Astrocyte of the cerebellum (primary cell): Measurements from ENCODE around the gene AS3MT.

Experiments used
- DNase-seq: peaks from one replicate; pipeline ENCODE4 v3.0.0-alpha.2; 2011; ENCODE audit warnings: low read depth
- H3K4me3 ChIP-seq: 2 replicates; pipeline ENCODE4 v1.5.1; 2011; ENCODE audit warnings: mild to moderate bottlenecking, low read depth, low read length, moderate library complexity
- CTCF ChIP-seq: IDR thresholded peaks from 2 replicates; pipeline ENCODE4 v1.5.1; 2012; ENCODE audit warnings: low read length, low read depth, moderate library complexity, mild to moderate bottlenecking; ENCODE audit errors: missing control alignments
- in situ Hi-C: cut with HindIII; loops from 2 replicates; pipeline ENCODE4 v1.10.0; 2017; ENCODE audit warnings: low sequenced_read_pairs

AS3MT gene

GRCh38 chr10:102906507-102906906 lies 37.2 kb downstream of the AS3MT start:
- DNase-seq: no peak
- TF ChIP-seq CTCF: no peak
- in situ Hi-C loops: loop anchor here (25.0 kb wide), 1 partner anchor 156 kb away; no protein-coding TSS in a partner anchor
- no peak overlapping the region for H3K4me3 ChIP-seq

- no peak overlapping the region for H3K4me3 ChIP-seq
- in situ Hi-C loops: loop anchor here (5.0 to 25.0 kb wide), 2 partner anchors 148 to 328 kb away; no protein-coding TSS in a partner anchor
- TF ChIP-seq CTCF: no peak
These were observed 45.5 kb downstream of the AS3MT start for GRCh38 chr10:102914781-102915180.

GRCh38 chr10:102916173-102916572 lies 46.9 kb downstream of the AS3MT start:
- H3K4me3 ChIP-seq: no peak overlapping the region
- TF ChIP-seq CTCF: no peak
- DNase-seq: no peak
- in situ Hi-C loops: loop anchor here (25.0 kb wide), 1 partner anchor 146 kb away; no protein-coding TSS in a partner anchor

More at GRCh38 chr10:102914781-102915180, 45.5 kb downstream of the AS3MT start:
- DNase-seq: no peak

- peak; percentile 93 for TF ChIP-seq CTCF
- peak; percentile 13 for DNase-seq
- H3K4me3 ChIP-seq: peak overlapping the region; percentile 75
- in situ Hi-C loops: loop anchor here (25.0 kb wide), 1 partner anchor 145 kb away; no protein-coding TSS in a partner anchor
These were observed 48.2 kb downstream of the AS3MT start for GRCh38 chr10:102917314-102917961.

- DNase-seq: peak; percentile 99
- in situ Hi-C loops: loop anchor here (25.0 kb wide), 1 partner anchor 144 kb away; no protein-coding TSS in a partner anchor
- peak within 1 kb of the TSS; percentile 75 for H3K4me3 ChIP-seq
- TF ChIP-seq CTCF: no peak
These were observed 48.9 kb downstream of the AS3MT start, which contains the start of gene CNNM2 for GRCh38 chr10:102917962-102918816. Gene CNNM2 (plus strand): TSS chr10:102918294. CDS start chr10:102918481, 187 bp downstream.

GRCh38 chr10:102918817-102919245 lies 49.6 kb downstream of the AS3MT start:
- no peak for DNase-seq
- peak overlapping the region; percentile 75 for H3K4me3 ChIP-seq
- TF ChIP-seq CTCF: no peak

More at GRCh38 chr10:102918817-102919245, 49.6 kb downstream of the AS3MT start:
- in situ Hi-C loops: loop anchor here (25.0 kb wide), 1 partner anchor 143 kb away; no protein-coding TSS in a partner anchor
